Measurements from ENCODE around the gene C1orf159.

DNA sequence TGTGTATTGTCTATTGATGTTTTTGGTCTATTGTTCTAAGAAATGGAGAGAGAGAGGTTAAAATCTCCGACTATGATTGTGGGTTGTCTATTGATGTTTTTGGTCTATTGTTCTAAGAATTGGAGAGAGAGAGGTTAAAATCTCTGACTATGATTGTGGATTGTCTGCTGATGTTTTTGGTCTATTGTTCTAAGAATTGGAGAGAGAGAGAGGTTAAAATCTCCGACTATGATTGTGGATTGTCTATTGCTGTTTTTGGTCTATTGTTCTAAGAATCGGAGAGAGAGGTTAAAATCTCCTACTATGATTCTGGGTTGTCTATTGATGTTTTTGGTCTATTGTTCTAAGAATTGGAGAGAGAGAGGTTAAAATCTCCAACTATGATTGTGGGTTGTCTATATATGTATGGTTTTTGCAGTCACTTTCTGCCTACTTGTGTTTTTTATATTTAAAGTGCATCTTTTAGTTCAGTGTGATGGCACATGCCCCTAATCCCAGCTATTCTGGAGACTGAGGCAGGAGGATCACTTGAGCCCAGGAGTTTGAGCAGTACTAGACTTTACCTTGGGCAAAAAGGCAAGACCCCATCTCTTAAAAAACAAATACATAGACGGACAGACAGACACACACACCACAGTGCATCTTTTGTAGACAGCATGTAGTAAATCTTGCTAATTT is 16.2 kb downstream of the C1orf159 start:
- TF ChIP-seq, protein P1, sequence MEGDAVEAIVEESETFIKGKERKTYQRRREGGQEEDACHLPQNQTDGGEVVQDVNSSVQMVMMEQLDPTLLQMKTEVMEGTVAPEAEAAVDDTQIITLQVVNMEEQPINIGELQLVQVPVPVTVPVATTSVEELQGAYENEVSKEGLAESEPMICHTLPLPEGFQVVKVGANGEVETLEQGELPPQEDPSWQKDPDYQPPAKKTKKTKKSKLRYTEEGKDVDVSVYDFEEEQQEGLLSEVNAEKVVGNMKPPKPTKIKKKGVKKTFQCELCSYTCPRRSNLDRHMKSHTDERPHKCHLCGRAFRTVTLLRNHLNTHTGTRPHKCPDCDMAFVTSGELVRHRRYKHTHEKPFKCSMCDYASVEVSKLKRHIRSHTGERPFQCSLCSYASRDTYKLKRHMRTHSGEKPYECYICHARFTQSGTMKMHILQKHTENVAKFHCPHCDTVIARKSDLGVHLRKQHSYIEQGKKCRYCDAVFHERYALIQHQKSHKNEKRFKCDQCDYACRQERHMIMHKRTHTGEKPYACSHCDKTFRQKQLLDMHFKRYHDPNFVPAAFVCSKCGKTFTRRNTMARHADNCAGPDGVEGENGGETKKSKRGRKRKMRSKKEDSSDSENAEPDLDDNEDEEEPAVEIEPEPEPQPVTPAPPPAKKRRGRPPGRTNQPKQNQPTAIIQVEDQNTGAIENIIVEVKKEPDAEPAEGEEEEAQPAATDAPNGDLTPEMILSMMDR (IDR thresholded peaks at IDR 0.05) = no peak
- TF ChIP-seq POLR2A (IDR thresholded peaks at IDR 0.05) = no peak
